Activated CD4-positive, alpha-beta T cell treated with anti-CD3 and anti-CD28 coated beads, Interleukin-2, amount 10 ng/mL, durations not matched to agents 24 days and 14 days (primary cell): ENCODE measurements around the gene DNAJB8. TPM values are rescaled to one million over a fixed set of nuclear protein-coding genes. Genes with fewer than 3 reads are reported as not detected.

Experiments used
- DNase-seq: peaks from one replicate; pipeline ENCODE4 v3.0.0; 2022
- H3K27ac Mint-ChIP-seq: one replicate; pipeline ENCODE4 v1.8.0; 2022; ENCODE audit warnings: mild to moderate bottlenecking, mixed read lengths
- H3K27me3 Mint-ChIP-seq: one replicate; pipeline ENCODE4 v1.8.0; 2022; ENCODE audit warnings: mixed read lengths
- H3K36me3 Mint-ChIP-seq: one replicate; pipeline ENCODE4 v1.8.0; 2022; ENCODE audit warnings: low read depth, mild to moderate bottlenecking, mixed read lengths
- H3K4me1 Mint-ChIP-seq: one replicate; pipeline ENCODE4 v1.8.0; 2021; ENCODE audit warnings: mixed read lengths
- H3K4me3 Mint-ChIP-seq: one replicate; pipeline ENCODE4 v1.8.0; 2022; ENCODE audit warnings: mild to moderate bottlenecking, moderate library complexity, mixed read lengths
- H3K9me3 Mint-ChIP-seq: one replicate; pipeline ENCODE4 v1.8.0; 2021; ENCODE audit warnings: mixed read lengths
- intact Hi-C: fragments of 100-400 bp; cut with micrococcal nuclease; formaldehyde crosslinking; loops from one replicate; pipeline ENCODE4 v1.15.1; 2023
- total RNA-seq: library from RNA; stranded (reverse); gene quantifications from 2 replicates; pipeline ENCODE4 v1.2.3, GENCODE V29; 2022

The DNAJB8 gene
- total RNA-seq, 1 donor from 2014 or later, result not detected

DNA sequence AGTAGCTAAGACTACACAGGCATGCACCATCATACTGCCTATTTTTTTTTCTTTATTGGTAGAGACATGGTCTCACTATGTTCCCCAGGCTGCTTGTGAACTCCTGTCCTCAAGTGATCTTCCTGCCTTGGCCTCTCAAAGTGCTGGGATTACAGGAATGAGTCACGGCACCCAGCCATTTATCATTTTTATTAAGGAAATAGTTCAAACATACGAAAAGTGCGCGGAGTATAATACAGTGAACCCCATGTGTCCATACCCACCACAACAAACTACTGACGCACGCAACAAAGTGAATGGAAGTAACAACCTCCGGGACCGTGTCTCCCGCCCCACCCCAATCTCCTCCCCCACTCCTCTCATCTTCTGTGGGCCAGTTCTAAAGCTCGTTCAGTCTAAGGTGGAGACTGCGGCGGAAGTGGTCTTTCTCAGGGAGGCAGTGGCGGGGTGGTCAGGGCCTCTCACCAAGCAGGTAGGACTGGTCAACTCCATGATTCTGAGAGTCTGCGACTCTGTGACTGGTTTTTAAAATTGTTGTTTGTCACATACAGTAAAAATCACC, 42.1 kb downstream of the DNAJB8 start:
- DNase-seq, result no peak
- no peaks in the 10 kb centered on the region for H3K9me3 Mint-ChIP-seq
- intact Hi-C loops, result no loop called here
- H3K27ac Mint-ChIP-seq, result no peak overlapping the region
- H3K36me3 Mint-ChIP-seq, result no peaks in the 10 kb centered on the region
- no peaks in the 10 kb centered on the region for H3K4me1 Mint-ChIP-seq
- H3K4me3 Mint-ChIP-seq, result no peak overlapping the region
- H3K27me3 Mint-ChIP-seq, result peaks cover 4% of the 10 kb centered on the region

DNA sequence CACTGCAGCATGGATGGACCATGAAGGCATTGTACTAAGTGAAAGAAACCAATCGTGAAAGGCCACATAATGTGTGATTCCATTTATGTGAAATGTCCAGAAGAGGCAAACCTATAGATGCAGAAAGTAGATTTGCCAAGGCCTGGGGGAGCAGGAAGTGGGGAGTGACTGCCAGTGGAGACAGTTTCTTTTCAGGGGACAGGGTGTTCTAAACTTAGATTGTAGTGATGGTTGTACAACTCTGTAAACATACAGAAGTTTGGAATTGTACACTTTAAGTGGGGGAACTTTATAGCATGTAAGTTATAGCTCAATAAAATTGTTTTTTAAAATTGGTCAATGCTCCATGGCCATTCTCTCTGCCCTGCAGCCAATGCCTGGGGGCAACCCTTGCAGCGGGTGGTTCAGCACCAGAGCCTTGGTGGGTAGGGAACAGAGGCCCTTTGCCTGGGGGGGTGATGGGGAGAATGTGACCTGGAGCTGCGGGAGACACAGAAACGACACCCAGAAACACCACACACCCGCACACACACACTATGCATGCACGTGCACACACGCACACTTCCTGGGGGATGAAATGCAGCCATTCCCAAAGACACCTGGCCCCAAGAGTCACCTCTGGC, 43.1 kb downstream of the DNAJB8 start:
- H3K27ac Mint-ChIP-seq, result no peak overlapping the region
- no peaks in the 10 kb centered on the region for H3K4me1 Mint-ChIP-seq
- H3K9me3 Mint-ChIP-seq, result no peaks in the 10 kb centered on the region
- intact Hi-C loops, result no loop called here
- no peaks in the 10 kb centered on the region for H3K36me3 Mint-ChIP-seq
- peaks cover 4% of the 10 kb centered on the region for H3K27me3 Mint-ChIP-seq
- H3K4me3 Mint-ChIP-seq, result no peak overlapping the region
- DNase-seq, result no peak

DNA sequence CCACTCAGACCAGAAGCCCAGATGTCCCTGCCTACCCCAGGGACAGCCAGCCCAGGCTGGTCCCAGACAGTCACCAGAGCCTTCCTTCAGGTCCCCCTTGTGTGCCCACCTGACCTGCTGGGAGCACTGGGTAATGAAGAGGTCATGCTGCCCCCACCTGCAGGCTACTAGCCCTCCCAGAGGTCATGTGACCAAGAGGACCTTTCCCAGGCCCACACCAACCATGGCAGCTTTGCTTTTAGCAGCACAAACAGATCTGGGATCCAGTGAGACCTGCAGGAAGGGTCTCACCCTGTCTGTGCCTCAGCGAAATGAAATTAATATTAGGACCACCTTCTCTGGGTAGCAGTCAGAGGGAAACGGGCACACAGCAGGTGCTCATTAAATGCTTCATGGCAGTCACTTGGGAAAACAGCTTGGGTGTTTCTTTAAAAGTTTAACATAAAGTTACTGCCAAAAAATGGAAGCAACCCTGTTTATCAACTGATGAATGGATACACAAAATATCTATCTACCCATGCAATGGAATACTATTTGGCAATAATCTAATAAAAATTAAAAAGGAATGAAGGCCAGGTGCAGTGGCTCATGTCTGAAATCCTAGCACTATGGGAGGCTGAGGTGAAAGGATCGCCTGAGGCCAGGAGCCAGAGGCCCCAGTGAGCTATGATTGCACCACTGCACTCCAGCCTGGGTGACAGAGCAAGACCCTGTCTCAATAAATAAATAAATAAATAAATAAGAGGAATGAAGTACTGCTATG, 43.7 kb downstream of the DNAJB8 start:
- peaks cover 2% of the 10 kb centered on the region for H3K27me3 Mint-ChIP-seq
- intact Hi-C loops, result no loop called here
- no peaks in the 10 kb centered on the region for H3K4me1 Mint-ChIP-seq

DNA sequence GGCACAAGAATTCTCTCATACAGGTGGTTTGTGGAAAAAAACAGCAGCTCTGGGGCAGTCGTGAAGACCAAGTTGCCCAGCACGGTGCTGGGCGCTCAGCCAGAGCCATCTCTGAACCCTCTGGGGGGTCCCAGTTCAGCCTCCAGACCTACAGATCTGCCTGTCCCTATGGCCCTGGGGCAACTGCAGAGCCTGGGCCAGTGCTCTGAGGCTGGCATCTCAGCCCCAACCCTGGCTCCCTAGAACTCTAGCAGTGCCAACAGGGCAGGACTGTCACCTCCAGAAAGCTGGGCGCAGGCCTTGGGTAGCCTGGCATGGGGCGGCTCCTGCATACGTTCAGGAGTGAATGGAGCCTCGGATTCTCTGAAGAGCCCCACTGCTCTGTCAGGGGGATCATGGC, 44.7 kb downstream of the DNAJB8 start:
- intact Hi-C loops, result no loop called here

More for the DNA sequence above, 43.7 kb downstream of the DNAJB8 start:
- Mint-ChIP-seq H3K36me3 (no peaks in the 10 kb centered on the region), H3K9me3 (no peaks in the 10 kb centered on the region), H3K4me3 (no peak overlapping the region), H3K27ac (no peak overlapping the region)
- DNase-seq, result no peak

DNA sequence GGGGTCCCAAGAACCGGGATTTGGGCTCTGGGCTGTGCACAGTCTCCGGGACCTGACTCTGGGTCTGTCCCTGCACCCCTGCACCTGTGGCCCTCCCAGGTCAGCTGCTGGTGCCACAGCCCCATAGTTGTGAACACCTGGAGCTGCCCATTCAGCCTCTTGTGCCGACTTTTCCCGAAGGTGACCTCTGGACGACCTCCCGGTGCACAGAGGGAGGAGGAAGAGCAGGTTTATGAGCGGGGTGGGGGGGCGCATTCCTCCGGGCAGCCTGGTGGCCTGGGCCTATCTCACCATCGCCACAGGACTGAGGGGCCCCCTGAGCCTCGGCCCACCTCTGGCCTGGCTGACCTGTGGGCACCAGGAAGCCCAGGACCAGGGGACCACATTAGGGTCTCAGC, 45.3 kb downstream of the DNAJB8 start:
- intact Hi-C loops, result no loop called here
- H3K27me3 Mint-ChIP-seq, result no peaks in the 10 kb centered on the region
- no peak overlapping the region for H3K4me3 Mint-ChIP-seq
- H3K36me3 Mint-ChIP-seq, result no peaks in the 10 kb centered on the region
- DNase-seq, result no peak
- no peaks in the 10 kb centered on the region for H3K9me3 Mint-ChIP-seq
- H3K4me1 Mint-ChIP-seq, result no peaks in the 10 kb centered on the region
- no peak overlapping the region for H3K27ac Mint-ChIP-seq

More for the DNA sequence above, 44.7 kb downstream of the DNAJB8 start:
- Mint-ChIP-seq H3K27ac (no peak overlapping the region), H3K36me3 (no peaks in the 10 kb centered on the region), H3K9me3 (no peaks in the 10 kb centered on the region), H3K27me3 (no peaks in the 10 kb centered on the region), H3K4me1 (no peaks in the 10 kb centered on the region), H3K4me3 (no peak overlapping the region)
- DNase-seq, result no peak

DNA sequence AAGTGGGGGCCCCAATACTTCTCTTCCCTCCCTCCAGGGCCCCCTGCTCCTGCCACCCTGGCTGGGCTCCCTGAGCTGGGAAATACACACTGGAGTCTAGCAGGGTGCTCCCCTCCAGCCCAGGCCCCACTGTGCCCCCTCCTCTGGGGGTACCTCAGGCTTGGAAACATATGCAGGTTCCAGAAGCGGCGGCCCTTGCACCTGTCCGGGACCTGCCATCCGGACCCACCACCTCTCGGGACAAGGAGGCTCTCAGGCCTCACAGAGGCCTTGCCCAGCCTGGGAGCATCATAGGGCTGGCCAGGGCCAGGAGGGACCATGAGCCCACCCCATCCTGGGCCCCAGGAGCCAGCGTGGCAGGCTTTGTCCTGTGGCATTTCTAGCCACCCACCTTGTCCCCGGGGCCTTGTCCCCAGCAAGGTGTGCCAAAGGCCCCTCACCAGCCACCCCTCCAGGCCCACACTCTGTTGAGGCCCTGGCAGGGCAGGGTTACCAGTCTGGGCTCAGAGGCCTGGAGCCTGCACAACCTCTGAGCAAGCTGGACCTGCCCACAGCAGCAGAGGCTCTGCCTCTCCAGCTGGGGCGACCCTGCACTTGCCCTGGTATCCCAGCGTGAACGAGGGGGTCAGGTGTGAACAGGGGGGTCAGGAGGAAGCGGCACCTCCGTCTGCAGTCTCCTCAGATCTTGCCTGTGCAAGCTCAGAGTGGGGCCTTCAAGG, 45.8 kb downstream of the DNAJB8 start:
- Mint-ChIP-seq H3K4me1 (no peaks in the 10 kb centered on the region), H3K36me3 (no peaks in the 10 kb centered on the region), H3K4me3 (no peak overlapping the region), H3K27ac (no peak overlapping the region), H3K27me3 (no peaks in the 10 kb centered on the region), H3K9me3 (no peaks in the 10 kb centered on the region)
- DNase-seq, result no peak
- intact Hi-C loops, result no loop called here

DNA sequence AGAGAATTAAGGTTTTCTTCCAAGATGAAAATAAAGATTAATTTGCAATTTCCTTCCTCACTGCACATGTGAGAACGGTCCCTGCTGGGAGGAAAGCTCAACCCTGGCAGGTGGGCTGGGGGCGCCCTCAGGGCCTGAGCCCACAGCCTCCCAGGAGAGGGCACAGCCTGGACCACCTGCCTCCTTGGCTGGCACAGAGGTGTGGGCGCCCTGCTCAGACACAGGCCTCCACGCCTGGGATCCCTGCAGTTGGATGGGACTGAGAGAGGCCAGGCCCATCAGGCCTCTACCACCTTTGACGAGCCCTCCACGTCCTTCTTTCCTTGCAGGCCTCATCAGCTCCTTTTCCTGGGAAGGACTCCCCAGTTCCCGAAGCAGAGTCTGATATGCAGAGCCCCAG, 46.4 kb downstream of the DNAJB8 start:
- H3K9me3 Mint-ChIP-seq, result no peaks in the 10 kb centered on the region
- intact Hi-C loops, result no loop called here
- no peak for DNase-seq
- no peaks in the 10 kb centered on the region for H3K27me3 Mint-ChIP-seq
- H3K4me1 Mint-ChIP-seq, result no peaks in the 10 kb centered on the region
- no peak overlapping the region for H3K27ac Mint-ChIP-seq
- no peak overlapping the region for H3K4me3 Mint-ChIP-seq
- H3K36me3 Mint-ChIP-seq, result no peaks in the 10 kb centered on the region

DNA sequence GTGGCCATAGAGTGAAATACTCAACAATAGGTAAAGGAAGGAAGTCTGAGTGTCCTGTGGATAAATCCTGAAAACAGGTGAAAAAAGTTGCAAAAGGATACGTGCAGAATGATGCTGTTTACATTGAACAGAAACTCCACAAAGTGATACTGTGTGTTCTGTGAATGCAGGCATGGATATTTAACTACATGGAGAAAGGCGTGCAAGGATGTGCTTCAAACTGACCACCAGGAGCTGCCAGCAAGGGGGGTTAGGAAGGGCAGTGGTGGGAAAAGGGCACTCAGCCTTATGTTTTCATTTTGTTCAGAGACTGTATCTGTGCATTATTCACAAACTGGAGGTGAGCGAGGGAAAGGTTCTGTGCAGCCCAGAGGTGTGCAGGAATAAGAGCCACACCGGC, 47.4 kb downstream of the DNAJB8 start:
- Mint-ChIP-seq H3K4me1 (no peaks in the 10 kb centered on the region), H3K36me3 (no peaks in the 10 kb centered on the region), H3K27ac (no peak overlapping the region), H3K27me3 (no peaks in the 10 kb centered on the region), H3K9me3 (no peaks in the 10 kb centered on the region), H3K4me3 (no peak overlapping the region)
- no peak for DNase-seq
- intact Hi-C loops, result no loop called here

DNA sequence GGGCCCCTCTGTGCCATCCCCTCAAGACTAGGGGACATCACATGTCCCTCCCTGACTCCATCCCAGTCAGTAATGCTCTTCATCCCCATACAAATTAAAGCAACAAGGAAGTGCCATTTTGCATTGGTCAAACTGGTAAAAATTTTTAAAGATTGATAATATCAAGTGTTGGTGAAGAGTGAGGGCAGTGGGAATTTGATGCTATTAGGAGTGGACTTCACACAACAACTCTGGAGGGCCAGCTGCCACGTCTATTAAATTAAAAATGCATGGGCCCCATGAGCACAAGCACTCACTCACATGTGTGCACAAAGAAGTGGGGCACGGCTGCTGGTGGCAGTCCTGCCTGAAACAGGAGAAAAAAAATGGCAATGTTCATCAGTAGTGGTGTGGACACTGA, 47.8 kb downstream of the DNAJB8 start:
- DNase-seq, result no peak
- H3K36me3 Mint-ChIP-seq, result no peaks in the 10 kb centered on the region
- no peak overlapping the region for H3K27ac Mint-ChIP-seq
- H3K27me3 Mint-ChIP-seq, result no peaks in the 10 kb centered on the region
- H3K9me3 Mint-ChIP-seq, result no peaks in the 10 kb centered on the region
- H3K4me3 Mint-ChIP-seq, result no peak overlapping the region
- H3K4me1 Mint-ChIP-seq, result no peaks in the 10 kb centered on the region
- intact Hi-C loops, result no loop called here

DNA sequence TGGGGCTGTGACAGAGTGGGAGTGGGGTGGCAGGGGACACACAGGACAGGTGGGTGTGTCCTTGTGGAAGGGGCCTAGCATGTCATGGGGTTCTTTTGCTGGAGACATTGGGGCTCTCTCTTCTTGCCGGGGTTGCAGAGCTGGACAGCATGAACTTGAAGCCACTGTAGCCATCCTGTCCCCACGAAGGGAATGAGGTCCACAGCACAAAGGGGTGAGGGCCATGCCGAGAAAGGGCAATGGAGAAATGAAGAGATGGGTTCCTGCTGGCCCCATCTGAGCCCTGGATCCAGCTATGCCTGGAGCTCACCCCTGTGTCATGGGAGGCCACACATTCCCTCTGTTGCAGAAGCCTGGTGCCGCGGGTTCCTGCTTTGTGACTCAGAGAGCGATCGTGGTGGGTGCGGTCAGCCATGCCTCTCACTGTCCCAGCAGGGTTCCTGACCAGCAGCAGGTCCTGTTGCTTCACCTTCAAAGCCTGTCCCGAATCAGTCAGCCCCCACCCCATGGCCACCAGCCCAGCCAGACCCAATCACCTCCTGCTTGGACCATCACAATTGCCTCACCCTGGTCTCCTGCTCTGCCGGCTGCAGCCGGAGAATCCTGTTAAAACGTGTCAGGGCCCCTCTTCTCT, 50.0 kb downstream of the DNAJB8 start:
- Mint-ChIP-seq H3K9me3 (no peaks in the 10 kb centered on the region), H3K4me1 (no peaks in the 10 kb centered on the region), H3K4me3 (no peak overlapping the region), H3K36me3 (no peaks in the 10 kb centered on the region), H3K27me3 (no peaks in the 10 kb centered on the region), H3K27ac (no peak overlapping the region)
- intact Hi-C loops, result no loop called here
- DNase-seq, result no peak

DNA sequence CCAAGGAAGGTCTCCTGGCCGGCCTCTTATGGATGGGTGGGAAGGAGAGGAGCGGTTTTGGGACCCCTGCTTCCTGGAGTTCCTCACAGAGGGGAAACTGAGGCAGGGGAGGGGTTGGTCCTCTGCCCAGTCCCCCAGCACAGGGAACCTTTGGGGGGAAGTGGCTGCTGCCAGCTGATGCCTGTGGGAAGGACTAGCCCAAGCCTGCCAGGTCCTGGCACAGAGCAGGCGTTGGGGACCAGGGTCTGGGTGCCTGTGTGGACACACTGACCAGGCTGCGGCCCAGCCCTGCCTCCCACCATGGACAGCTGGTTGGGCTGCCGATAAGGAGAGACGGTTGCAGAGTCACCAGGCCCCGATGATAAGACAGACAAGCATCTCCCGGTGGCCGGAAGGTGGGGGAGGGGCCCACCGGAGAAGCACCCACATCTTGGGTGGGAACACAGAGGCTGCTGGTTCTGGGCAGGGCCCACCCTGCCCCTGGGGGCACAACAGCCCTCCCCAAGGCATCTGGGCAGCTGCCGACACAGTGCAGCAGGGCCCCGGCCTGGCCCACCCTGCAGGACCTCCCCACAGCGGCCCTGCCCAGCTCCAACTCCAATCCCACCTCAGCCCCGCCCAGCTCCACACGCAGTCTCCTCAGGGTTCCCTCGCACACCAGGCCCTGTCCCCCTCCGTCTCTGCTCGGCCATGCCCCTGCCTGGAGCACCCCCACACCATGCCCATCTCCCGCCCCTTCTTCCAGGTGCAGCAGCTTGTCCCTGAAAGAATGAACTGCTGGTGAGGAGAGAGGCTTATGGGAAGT, 50.7 kb downstream of the DNAJB8 start:
- intact Hi-C loops, result no loop called here
- H3K4me1 Mint-ChIP-seq, result no peaks in the 10 kb centered on the region
- no peaks in the 10 kb centered on the region for H3K36me3 Mint-ChIP-seq
- H3K27me3 Mint-ChIP-seq, result no peaks in the 10 kb centered on the region
- no peak overlapping the region for H3K27ac Mint-ChIP-seq
- no peaks in the 10 kb centered on the region for H3K9me3 Mint-ChIP-seq
- H3K4me3 Mint-ChIP-seq, result no peak overlapping the region
- no peak for DNase-seq

DNA sequence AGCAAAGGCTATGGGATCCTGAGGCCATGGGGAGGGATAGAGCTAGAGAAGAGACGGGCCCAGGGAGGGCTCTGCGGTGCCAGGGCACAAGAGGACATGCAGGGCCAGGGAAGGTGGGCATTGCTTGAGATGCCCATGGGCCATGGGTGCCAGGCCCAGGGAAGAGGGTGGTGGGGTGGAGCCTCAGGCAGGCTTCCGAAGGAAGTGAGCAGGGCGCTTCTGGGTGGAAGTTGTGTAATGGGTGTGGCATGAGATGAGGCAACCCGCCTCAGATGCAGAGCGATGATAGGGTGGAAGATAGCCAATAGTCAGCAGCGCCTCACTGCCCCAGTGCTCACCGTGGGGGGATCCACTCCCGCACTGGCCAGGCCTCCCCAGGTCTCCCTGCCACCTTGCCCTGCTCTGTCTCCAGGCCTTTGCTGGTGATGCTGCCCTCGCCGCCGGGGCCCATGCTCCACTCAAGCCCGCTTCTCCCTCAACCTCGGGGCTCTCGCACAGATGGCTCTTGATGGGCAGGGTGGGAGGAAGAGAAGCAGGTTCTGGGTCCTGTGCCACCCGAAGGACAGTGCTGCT, 51.4 kb downstream of the DNAJB8 start:
- intact Hi-C loops, result no loop called here
- Mint-ChIP-seq H3K36me3 (no peaks in the 10 kb centered on the region), H3K27me3 (no peaks in the 10 kb centered on the region), H3K4me1 (no peaks in the 10 kb centered on the region), H3K4me3 (no peak overlapping the region), H3K9me3 (no peaks in the 10 kb centered on the region), H3K27ac (no peak overlapping the region)
- DNase-seq, result no peak
